ENCODE data around the gene AHRR. TPM values are rescaled to one million over a fixed set of nuclear protein-coding genes. Genes with fewer than 3 reads are reported as not detected.

AHRR gene
- total and polyA plus RNA-seq, 9 of the 15 experiments (the other 6 are each of a cell fraction or from before 2014, with no cell fraction given): 0.06 to 1.6 (median 0.75) TPM; not detected in 1

DNA sequence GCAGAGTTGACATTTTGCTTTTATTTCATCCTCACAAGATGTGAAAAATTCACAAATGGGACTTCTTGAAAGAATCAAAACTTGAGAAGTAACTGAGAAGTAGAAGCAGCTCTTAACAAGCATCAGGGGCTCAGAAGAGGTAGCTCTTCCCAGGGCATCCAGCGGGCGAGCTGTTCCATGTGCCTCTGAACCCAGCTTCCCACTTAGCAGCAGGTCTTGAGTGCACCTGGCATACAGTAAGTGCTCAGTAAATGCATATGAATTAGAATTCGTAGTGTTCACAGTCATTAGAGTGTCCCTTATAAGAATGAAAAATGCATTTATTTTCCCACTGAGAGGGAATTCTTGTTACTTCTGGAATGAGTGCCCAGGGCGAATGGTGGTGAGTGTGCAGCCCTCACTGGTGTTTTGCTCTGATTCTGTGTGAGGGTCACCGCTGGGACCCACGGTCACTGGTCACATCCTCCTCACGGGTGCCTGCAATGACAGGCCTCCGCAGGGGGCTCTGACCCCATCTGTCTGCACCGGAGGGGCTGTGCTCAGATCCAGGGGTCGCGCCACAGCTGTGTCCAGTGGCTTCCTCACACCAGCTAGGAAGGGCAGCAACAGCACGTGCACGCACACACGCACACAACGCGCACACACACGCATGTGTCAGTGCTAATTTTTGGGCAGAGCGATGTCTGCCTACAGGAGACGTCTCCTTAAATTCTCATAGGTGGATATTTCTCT lies 148.4 kb downstream of the AHRR start (continued):
- TF ChIP-seq, protein P1, sequence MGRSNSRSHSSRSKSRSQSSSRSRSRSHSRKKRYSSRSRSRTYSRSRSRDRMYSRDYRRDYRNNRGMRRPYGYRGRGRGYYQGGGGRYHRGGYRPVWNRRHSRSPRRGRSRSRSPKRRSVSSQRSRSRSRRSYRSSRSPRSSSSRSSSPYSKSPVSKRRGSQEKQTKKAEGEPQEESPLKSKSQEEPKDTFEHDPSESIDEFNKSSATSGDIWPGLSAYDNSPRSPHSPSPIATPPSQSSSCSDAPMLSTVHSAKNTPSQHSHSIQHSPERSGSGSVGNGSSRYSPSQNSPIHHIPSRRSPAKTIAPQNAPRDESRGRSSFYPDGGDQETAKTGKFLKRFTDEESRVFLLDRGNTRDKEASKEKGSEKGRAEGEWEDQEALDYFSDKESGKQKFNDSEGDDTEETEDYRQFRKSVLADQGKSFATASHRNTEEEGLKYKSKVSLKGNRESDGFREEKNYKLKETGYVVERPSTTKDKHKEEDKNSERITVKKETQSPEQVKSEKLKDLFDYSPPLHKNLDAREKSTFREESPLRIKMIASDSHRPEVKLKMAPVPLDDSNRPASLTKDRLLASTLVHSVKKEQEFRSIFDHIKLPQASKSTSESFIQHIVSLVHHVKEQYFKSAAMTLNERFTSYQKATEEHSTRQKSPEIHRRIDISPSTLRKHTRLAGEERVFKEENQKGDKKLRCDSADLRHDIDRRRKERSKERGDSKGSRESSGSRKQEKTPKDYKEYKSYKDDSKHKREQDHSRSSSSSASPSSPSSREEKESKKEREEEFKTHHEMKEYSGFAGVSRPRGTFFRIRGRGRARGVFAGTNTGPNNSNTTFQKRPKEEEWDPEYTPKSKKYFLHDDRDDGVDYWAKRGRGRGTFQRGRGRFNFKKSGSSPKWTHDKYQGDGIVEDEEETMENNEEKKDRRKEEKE (IDR thresholded peaks at IDR 0.05; ENCODE audit: borderline replicate concordance in 1 of 2, control insufficient read depth in 1 of 2, low read depth in 2 of 2, low read length in 1 of 2): no peak
- TF ChIP-seq GABPB1 (CRISPR knock-in tag; IDR thresholded peaks at IDR 0.05) (no peak), STAT5A (IDR thresholded peaks at IDR 0.05; ENCODE audit: borderline replicate concordance, low read length) (no peak), SMC3 (conservative IDR thresholded peaks at IDR 0.05; ENCODE audit: insufficient read depth, low read depth, low read length) (no peak), RBFOX2 (IDR thresholded peaks at IDR 0.05; ENCODE audit: low read depth, low read length) (0 out of 2 replicates have a peak, but pooled peaks have one; percentile 36), ZC3H11A (IDR thresholded peaks at IDR 0.05; ENCODE audit: low read depth, low read length) (no peak)
